HG03521 (cell line): Measurements from ENCODE around the gene SOCS6.
"Not testable (repeated sequence)": the region's sequence is repeated elsewhere in the genome, so short reads cannot be mapped to it uniquely, and the experiment has no call there.

Experiments used
- ATAC-seq: cut with Tn5 transposase; IDR thresholded peaks from one replicate; pipeline ENCODE4 v1.9.1; 2021; ENCODE audit warnings: mild to moderate bottlenecking, moderate library complexity; ENCODE audit not compliant: unreplicated experiment

SOCS6 gene

GRCh38 chr18:70321616-70322015 is 32.8 kb downstream of the SOCS6 start:
- ATAC-seq: no peak

GRCh38 chr18:70322385-70322784 is 33.5 kb downstream of the SOCS6 start:
- no peak for ATAC-seq

- ATAC-seq: no peak
Measured at GRCh38 chr18:70322928-70323327, 34.1 kb downstream of the SOCS6 start.

- ATAC-seq: no peak
Measured at GRCh38 chr18:70324897-70325296, 36.1 kb downstream of the SOCS6 start.

GRCh38 chr18:70326255-70326654 is 37.4 kb downstream of the SOCS6 start:
- ATAC-seq: no peak

- ATAC-seq: no peak
Measured at GRCh38 chr18:70328169-70328568, 39.3 kb downstream of the SOCS6 start.

GRCh38 chr18:70329071-70329470 is 40.2 kb downstream of the SOCS6 start:
- no peak for ATAC-seq

- ATAC-seq: no peak
Measured at GRCh38 chr18:70330887-70331286, 42.0 kb downstream of the SOCS6 start.

- ATAC-seq: no peak
Measured at GRCh38 chr18:70331456-70332097, 42.7 kb downstream of the SOCS6 start.

- no peak for ATAC-seq
Measured at GRCh38 chr18:70332694-70333093, 43.8 kb downstream of the SOCS6 start.

- ATAC-seq: no peak
Measured at GRCh38 chr18:70333316-70333715, 44.5 kb downstream of the SOCS6 start.

GRCh38 chr18:70333757-70334156 is 44.9 kb downstream of the SOCS6 start:
- ATAC-seq: no peak

- no peak for ATAC-seq
Measured at GRCh38 chr18:70334264-70334663, 45.4 kb downstream of the SOCS6 start.

- ATAC-seq: no peak
Measured at GRCh38 chr18:70334728-70335329, 46.0 kb downstream of the SOCS6 start.

GRCh38 chr18:70335892-70336726 is 47.3 kb downstream of the SOCS6 start:
- ATAC-seq: no peak

GRCh38 chr18:70337139-70337972 is 48.5 kb downstream of the SOCS6 start:
- no peak for ATAC-seq

- ATAC-seq: no peak
Measured at GRCh38 chr18:70338890-70339289, 50.0 kb downstream of the SOCS6 start.

GRCh38 chr18:70339915-70340314 is 51.1 kb downstream of the SOCS6 start:
- ATAC-seq: no peak

GRCh38 chr18:70348481-70348880 is 59.6 kb downstream of the SOCS6 start:
- not testable (repeated sequence) for ATAC-seq

- no peak for ATAC-seq
Measured at GRCh38 chr18:70349316-70349715, 60.5 kb downstream of the SOCS6 start.

- ATAC-seq: no peak
Measured at GRCh38 chr18:70354080-70354479, 65.2 kb downstream of the SOCS6 start.
